GM12878 (cell line): ENCODE results near the gene HHIPL1.

Source experiments
- CHD1 ChIP-seq: IDR thresholded peaks from 2 replicates; pipeline ENCODE4 v1.6.1; 2012; ENCODE audit warnings: low read depth, low read length, improper control_type of control experiment
- CTCF ChIP-seq, 3 experiments: IDR thresholded peaks in 2 of 3; conservative IDR thresholded peaks in 1 of 3; 2 replicates each; pipeline ENCODE4 v1.5.1; 2011; ENCODE audit warnings: low read depth in 3 of 3, low read length in 3 of 3, mild to moderate bottlenecking in 3 of 3, control low read depth in 2 of 3, moderate library complexity in 2 of 3, inconsistent platforms in 1 of 3, mixed read lengths in 1 of 3; ENCODE audit not compliant: control insufficient read depth in 2 of 3, insufficient read depth in 1 of 3; ENCODE audit errors: extremely low read depth in 1 of 3
- MYC ChIP-seq: IDR thresholded peaks from 2 replicates; pipeline ENCODE4 v1.6.1; 2011; ENCODE audit warnings: mild to moderate bottlenecking, low read length, moderate library complexity, inconsistent platforms; ENCODE audit not compliant: insufficient read depth, insufficient replicate concordance, insufficient read length, severe bottlenecking
- NR2C1 ChIP-seq: fragments of 450-650 bp; IDR thresholded peaks from 2 replicates; pipeline ENCODE4 v1.6.1; 2017; ENCODE audit warnings: antibody characterized with exemption, mild to moderate bottlenecking, moderate library complexity
- POLR2A ChIP-seq: IDR thresholded peaks from 2 replicates; pipeline ENCODE4 v1.6.1; 2011; ENCODE audit warnings: low read depth, mild to moderate bottlenecking, low read length
- RCOR1 ChIP-seq: conservative IDR thresholded peaks from 2 replicates; pipeline ENCODE4 v1.6.1; 2012; ENCODE audit warnings: low read depth, low read length, improper control_type of control experiment
- ZNF592 ChIP-seq: fragments of 450-650 bp; IDR thresholded peaks from 2 replicates; pipeline ENCODE4 v1.6.1; 2017; ENCODE audit warnings: mild to moderate bottlenecking, moderate library complexity

GRCh38 chr14:99727096-99727870 is 82.4 kb downstream of the HHIPL1 start:
- no peak for TF ChIP-seq MYC
- TF ChIP-seq RCOR1 = no peak
- TF ChIP-seq CHD1 = no peak
- no peak for TF ChIP-seq POLR2A
- no peak for TF ChIP-seq ZNF592
- TF ChIP-seq NR2C1 = no peak
- no peak for TF ChIP-seq CTCF (IDR thresholded peaks at IDR 0.05 in 2 of 3, conservative IDR thresholded peaks at IDR 0.05 in 1 of 3; ENCODE audit: control insufficient read depth in 2 of 3, extremely low read depth in 1 of 3, insufficient read depth in 1 of 3, low read depth in 3 of 3, low read length in 3 of 3)
